CD4-positive, alpha-beta T cell (primary cell): ENCODE results near the gene ARPP21. TPM values are rescaled to one million over a fixed set of nuclear protein-coding genes. Genes with fewer than 3 reads are reported as not detected.

Experiments used
- ATAC-seq: fragments of 200-7000 bp; cut with Tn5 transposase; one replicate; pipeline ENCODE4 v1.10.0; 2022; ENCODE audit warnings: mild to moderate bottlenecking; ENCODE audit not compliant: poor library complexity
- CTCF ChIA-PET: fragments of 350-600 bp; sonication (Branson Sonifier 250); formaldehyde crosslinking; loops from one replicate; lab custom pipeline; 2021; ENCODE audit warnings: antibody characterized with exemption, inconsistent platforms; lab: Charles Lee
- POLR2A ChIA-PET: fragments of 350-600 bp; sonication (Branson Sonifier 250); formaldehyde crosslinking; loops from one replicate; lab custom pipeline; 2021; ENCODE audit warnings: antibody characterized with exemption, inconsistent platforms; lab: Charles Lee
- DNase-seq, 14 experiments: peaks; one replicate each; pipeline ENCODE4 v3.0.0-alpha.2; 2013 to 2020; ENCODE audit warnings: mixed read lengths in 2 of 14
- H3K27ac ChIP-seq, 2 donors: one replicate each; pipeline versions ENCODE4 v1.5.1 to v1.7.0; 2013; ENCODE audit warnings: low read length in 2 of 2, low read depth in 1 of 2, mild to moderate bottlenecking in 1 of 2
- H3K27me3 ChIP-seq, 2 experiments: 1 replicate in 1 of 2; 2 replicates in 1 of 2; pipeline versions ENCODE4 v1.6.1 to v1.7.0; 2013; ENCODE audit warnings: low read length in 2 of 2, control low read depth in 1 of 2, mild to moderate bottlenecking in 1 of 2, moderate library complexity in 1 of 2; ENCODE audit not compliant: insufficient read depth in 2 of 2, control insufficient read depth in 1 of 2
- H3K36me3 ChIP-seq: one replicate; pipeline ENCODE4 v1.6.1; 2013; ENCODE audit warnings: low read length, control low read depth; ENCODE audit not compliant: insufficient read depth
- H3K4me1 ChIP-seq: one replicate; pipeline ENCODE4 v1.6.1; 2013; ENCODE audit warnings: low read length, control low read depth; ENCODE audit not compliant: insufficient read depth
- H3K4me3 ChIP-seq: one replicate; pipeline ENCODE4 v1.5.1; 2013; ENCODE audit warnings: mild to moderate bottlenecking, low read length, moderate library complexity
- H3K9me3 ChIP-seq, 2 experiments: 1 replicate in 1 of 2; 2 replicates in 1 of 2; pipeline versions ENCODE4 v1.6.1 to v1.7.0; 2013; ENCODE audit warnings: low read length in 2 of 2, mild to moderate bottlenecking in 2 of 2, control low read depth in 1 of 2, moderate library complexity in 1 of 2; ENCODE audit not compliant: control insufficient read depth in 1 of 2, insufficient read depth in 1 of 2
- H3K27ac Mint-ChIP-seq: one replicate; pipeline ENCODE4 v1.8.0; 2020; ENCODE audit warnings: mixed read lengths
- H3K27me3 Mint-ChIP-seq: one replicate; pipeline ENCODE4 v1.8.0; 2021; ENCODE audit warnings: mixed read lengths
- H3K36me3 Mint-ChIP-seq: one replicate; pipeline ENCODE4 v1.8.0; 2021; ENCODE audit warnings: low read depth, mixed read lengths
- H3K4me1 Mint-ChIP-seq: one replicate; pipeline ENCODE4 v1.8.0; 2021; ENCODE audit warnings: low read depth, mixed read lengths
- H3K4me3 Mint-ChIP-seq: one replicate; pipeline ENCODE4 v1.8.0; 2020; ENCODE audit warnings: mild to moderate bottlenecking, mixed read lengths
- H3K9me3 Mint-ChIP-seq: one replicate; pipeline ENCODE4 v1.8.0; 2020; ENCODE audit warnings: mixed read lengths
- CTCF ChIP-seq: fragments of 200-600 bp; IDR thresholded peaks from one replicate; pipeline ENCODE4 v1.8.0; 2022; ENCODE audit warnings: antibody characterized with exemption, mild to moderate bottlenecking
- intact Hi-C, 2 experiments: fragments of 100-400 bp; cut with DNase I in 1 of 2; cut with micrococcal nuclease in 1 of 2; formaldehyde crosslinking; loops; one replicate each; pipeline versions ENCODE4 v1.15.1 to v1.9.0; 2023 to 2025; cut with DNase I, micrococcal nuclease
- total RNA-seq, 174 experiments: library from RNA in 2 of 174; stranded (reverse) in 2 of 174; gene quantifications; one replicate each; pipeline ENCODE4 v1.2.3 and lab custom pipeline; 2021 to 2026

Gene ARPP21
- total RNA-seq, 2 experiments from 2014 or later: not detected

- DNase-seq (no peak), ATAC-seq (no peak)
- Mint-ChIP-seq H3K36me3 (no peaks in the 10 kb centered on the region), H3K27ac (no peak overlapping the region), H3K4me3 (no peak overlapping the region), H3K27me3 (no peaks in the 10 kb centered on the region), H3K4me1 (no peaks in the 10 kb centered on the region), H3K9me3 (no peaks in the 10 kb centered on the region)
- Histone ChIP-seq H3K4me3 (no peak overlapping the region), H3K4me1 (no peaks in the 10 kb centered on the region), H3K9me3 (no peaks in the 10 kb centered on the region), H3K27ac (no peak overlapping the region), H3K27me3 (no peaks in the 10 kb centered on the region), H3K36me3 (no peaks in the 10 kb centered on the region)
- ChIA-PET CTCF (no interaction called here), POLR2A (no interaction called here)
- intact Hi-C loops: no loop called here
- TF ChIP-seq CTCF: no peak
These were observed 146.0 kb downstream of the ARPP21 start for GRCh38 chr3:35785234-35785888.

GRCh38 chr3:35787936-35788335 lies 148.6 kb downstream of the ARPP21 start:
- Mint-ChIP-seq H3K36me3 (no peaks in the 10 kb centered on the region), H3K4me3 (no peak overlapping the region), H3K27ac (no peak overlapping the region), H3K9me3 (no peaks in the 10 kb centered on the region), H3K27me3 (no peaks in the 10 kb centered on the region), H3K4me1 (no peaks in the 10 kb centered on the region)
- ATAC-seq: no peak
- no peaks in the 10 kb centered on the region for H3K36me3 ChIP-seq
- intact Hi-C loops: no loop called here
- H3K27me3 ChIP-seq: no peaks in the 10 kb centered on the region
- H3K4me3 ChIP-seq: no peak overlapping the region
- TF ChIP-seq CTCF: no peak
- DNase-seq: no peak
- ChIA-PET CTCF (no interaction called here), POLR2A (no interaction called here)
- no peaks in the 10 kb centered on the region for H3K4me1 ChIP-seq
- H3K27ac ChIP-seq: no peak overlapping the region
- no peaks in the 10 kb centered on the region for H3K9me3 ChIP-seq

GRCh38 chr3:35789042-35789831 lies 149.9 kb downstream of the ARPP21 start:
- CTCF ChIA-PET: no interaction called here
- no peak for TF ChIP-seq CTCF
- Mint-ChIP-seq H3K4me3 (no peak overlapping the region), H3K27ac (no peak overlapping the region), H3K36me3 (no peaks in the 10 kb centered on the region), H3K4me1 (no peaks in the 10 kb centered on the region), H3K9me3 (no peaks in the 10 kb centered on the region), H3K27me3 (no peaks in the 10 kb centered on the region)
- Histone ChIP-seq H3K36me3 (no peaks in the 10 kb centered on the region), H3K27ac (no peak overlapping the region), H3K4me3 (no peak overlapping the region), H3K27me3 (no peaks in the 10 kb centered on the region), H3K9me3 (no peaks in the 10 kb centered on the region), H3K4me1 (no peaks in the 10 kb centered on the region)
- POLR2A ChIA-PET: no interaction called here
- ATAC-seq (no peak), DNase-seq (no peak)
- intact Hi-C loops: no loop called here
